ENCODE data around the gene SRGAP3.

SRGAP3 gene

DNA sequence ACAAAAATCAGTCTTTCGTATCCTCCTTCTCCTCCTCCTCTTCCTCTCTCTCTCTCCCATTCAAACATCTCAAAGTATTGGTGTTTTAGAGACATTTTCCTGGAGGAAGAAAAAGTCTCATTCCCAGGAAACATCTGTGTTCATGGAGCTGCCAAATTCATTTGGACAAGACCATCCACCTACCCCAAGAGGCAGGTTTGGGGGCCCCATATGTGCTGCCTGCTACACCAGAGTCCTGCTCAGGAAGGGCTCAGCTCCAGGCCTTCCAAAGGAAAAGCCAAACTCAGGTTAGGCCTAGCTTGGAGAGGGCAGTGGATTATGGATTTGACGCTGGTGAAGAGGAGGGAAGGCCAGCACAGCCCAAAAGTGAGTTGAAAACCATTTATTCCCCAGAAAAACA is 131.2 kb downstream of the SRGAP3 start:
- DNase-seq (ENCODE audit: low read depth in 2 of 2, low spot score in 1 of 2): no peak

DNA sequence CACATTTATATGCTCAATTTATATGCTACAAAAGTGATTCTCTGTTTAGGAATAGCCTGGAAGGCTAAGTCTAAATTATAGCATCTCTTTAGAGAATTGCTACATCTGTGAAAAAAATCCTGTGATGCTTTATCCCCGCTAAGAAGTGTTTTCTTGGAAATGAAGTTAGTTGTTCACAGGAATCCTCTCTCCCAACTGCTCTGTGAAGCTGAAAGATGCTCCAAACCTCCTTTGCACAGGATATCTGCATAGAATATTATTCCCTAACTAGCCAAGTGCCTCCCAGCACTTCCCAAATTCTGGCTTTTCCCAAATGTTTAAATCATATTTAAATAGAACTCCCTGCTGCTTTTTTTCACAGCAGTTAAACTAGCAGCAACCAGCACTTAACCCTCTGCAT is 132.2 kb downstream of the SRGAP3 start:
- no peak for DNase-seq (ENCODE audit: low read depth in 2 of 2, low spot score in 1 of 2)

DNA sequence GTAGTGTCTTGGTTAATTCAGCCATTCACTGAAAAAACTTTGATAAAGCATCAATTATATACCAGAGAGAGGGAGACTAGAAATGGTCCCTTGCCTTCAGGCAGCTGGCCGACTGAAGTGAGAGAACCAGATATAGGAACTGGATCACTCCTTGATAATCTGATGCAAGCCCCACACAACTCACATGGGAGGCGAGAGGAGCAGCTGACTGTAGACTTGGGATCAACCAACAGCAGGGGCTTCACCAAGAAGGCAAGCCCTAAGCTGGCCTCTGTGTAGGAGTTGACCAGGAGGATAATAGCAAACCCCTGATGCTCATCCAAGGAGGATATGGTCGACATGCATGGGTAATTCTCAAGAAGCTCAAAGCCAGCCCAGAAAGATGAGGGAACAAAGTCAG is 133.1 kb downstream of the SRGAP3 start:
- DNase-seq (ENCODE audit: low read depth in 2 of 2, low spot score in 1 of 2): no peak

DNA sequence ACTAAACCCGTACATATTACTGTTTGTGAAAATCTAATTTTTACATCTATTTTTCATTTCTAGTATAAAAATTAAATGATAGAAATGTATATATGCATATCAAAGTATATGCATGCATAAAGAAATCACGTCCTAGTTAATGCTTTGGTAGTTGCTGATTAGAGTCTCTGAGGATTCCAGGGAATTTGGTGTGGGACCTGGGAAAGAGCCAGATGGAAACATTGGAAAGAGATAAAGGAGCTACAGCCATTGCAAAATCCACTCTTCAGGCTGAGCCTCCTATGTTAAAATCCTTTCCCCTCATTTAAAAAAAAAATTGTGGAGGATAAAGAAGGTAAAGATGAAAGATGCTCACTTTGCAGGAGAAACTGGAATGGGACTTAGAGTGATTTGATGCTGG is 134.1 kb downstream of the SRGAP3 start:
- DNase-seq (ENCODE audit: low read depth in 2 of 2, low spot score in 1 of 2): no peak

DNA sequence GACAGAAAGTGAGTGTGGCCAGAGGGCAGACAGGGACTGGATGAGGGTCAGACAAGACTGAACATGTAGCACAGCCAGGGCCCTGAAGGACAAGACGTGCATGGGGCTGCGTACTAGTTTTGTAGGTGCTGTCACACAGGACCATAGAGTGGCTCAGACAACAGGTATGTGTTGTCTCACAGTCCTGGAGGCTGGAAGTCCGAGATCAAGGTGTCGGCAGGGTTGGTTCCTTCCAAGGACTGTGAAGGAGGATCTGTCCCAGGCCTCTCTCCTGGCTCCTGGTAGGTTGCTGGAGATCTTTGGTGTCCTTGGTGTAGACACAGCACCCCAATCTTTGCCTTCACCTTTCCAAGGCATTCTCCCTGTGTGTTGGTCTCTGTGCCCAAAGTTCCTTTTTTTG is 136.4 kb downstream of the SRGAP3 start:
- no peak for DNase-seq (ENCODE audit: low read depth in 2 of 2, low spot score in 1 of 2)

DNA sequence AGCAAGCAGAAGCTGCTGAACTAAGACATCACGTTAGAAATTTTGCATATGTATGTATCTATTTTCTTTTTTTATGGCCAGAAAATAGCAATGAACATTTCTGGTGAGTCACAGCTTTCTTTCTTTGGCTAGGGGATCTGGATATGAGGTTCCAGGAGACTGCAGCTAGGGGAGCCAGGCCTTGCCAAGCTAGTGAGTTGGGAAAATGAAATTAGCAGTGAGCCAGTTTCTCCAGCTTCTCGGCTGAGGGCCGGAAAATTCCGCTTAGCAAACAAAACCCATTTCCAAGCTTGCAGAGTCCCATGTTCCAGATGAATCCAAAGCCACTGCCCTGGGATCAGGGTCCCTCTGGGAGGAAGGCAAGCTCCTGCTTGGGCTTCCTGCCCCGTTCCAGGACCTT is 137.6 kb downstream of the SRGAP3 start:
- no peak for DNase-seq (ENCODE audit: low read depth in 2 of 2, low spot score in 1 of 2)

DNA sequence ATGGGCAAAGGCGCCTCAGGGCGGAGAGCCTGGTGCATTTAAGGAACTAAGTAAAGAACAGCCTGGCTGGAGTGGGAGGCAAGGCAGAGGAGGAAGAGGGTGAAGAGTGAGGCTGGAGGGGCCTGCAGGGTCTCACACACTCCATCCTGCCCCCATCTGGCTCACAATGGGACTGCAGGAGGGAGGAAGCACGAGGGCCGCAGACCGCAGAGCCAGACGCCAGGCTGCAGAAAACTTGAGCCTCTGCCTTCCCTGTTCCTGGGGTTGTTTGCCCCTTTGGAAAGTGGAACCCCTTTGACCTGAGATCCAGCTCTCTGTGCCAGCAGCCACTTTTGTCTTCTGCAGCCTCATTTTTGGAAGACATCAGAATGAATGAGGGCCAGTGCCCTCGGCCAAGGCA is 138.0 kb downstream of the SRGAP3 start:
- no peak for DNase-seq (ENCODE audit: low read depth in 2 of 2, low spot score in 1 of 2)

DNA sequence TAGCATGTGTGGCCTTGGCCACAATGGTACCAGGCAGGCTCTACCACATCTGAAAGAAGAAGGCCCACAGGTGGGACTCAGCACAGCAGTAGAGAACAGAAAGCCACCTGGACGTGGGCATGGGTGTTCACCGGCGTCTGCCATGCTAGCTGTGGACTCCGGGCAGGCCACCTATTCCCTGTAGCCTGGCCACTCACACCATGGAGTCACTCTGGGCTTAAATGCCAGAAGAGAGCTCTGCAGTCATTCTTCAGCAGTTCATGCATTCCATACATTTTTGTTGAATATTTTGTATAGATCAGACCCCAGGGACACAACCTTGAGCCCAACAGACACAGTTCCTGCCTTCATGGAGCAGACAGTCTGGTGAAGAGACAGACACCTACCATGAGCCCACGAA is 138.6 kb downstream of the SRGAP3 start:
- DNase-seq (ENCODE audit: low read depth in 2 of 2, low spot score in 1 of 2): no peak

DNA sequence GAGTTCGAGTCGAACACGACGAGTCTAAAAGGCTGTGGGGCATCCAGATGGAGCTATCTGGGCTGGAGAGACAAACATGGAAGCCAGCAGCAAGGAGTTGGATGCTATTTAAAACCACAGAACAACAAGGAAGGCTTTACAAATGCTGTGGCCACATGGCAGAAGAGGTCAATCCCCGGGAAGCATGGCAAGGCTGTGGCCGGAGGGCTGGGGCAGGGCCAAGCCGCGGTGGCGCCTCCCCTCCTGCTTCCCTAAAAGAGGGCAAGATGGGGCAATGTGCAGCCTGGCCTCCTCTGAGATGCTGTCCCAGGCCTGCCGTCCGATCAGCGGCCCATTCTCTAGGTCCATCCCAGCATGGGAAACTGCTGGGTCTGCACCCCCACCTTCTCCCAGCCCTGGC is 139.1 kb downstream of the SRGAP3 start:
- no peak for DNase-seq (ENCODE audit: low read depth in 2 of 2, low spot score in 1 of 2)

DNA sequence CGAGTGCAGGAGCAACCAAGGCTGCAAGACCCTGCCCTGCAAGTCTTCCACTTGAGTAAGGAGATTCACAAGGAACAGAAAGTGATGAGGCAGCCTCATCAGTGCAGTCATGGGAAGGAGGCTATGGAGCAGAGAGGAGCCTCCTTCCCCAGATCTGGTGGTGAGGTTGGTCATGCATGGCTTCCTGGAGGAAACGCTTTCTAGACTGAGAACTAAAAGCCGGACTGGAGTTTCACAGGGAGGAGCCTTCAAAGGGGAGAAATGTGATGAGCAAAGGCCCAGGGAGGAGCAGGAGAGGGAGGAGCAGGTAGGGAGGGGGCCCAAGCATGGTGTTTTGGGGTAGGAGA is 139.9 kb downstream of the SRGAP3 start:
- no peak for DNase-seq (ENCODE audit: low read depth in 2 of 2, low spot score in 1 of 2)

DNA sequence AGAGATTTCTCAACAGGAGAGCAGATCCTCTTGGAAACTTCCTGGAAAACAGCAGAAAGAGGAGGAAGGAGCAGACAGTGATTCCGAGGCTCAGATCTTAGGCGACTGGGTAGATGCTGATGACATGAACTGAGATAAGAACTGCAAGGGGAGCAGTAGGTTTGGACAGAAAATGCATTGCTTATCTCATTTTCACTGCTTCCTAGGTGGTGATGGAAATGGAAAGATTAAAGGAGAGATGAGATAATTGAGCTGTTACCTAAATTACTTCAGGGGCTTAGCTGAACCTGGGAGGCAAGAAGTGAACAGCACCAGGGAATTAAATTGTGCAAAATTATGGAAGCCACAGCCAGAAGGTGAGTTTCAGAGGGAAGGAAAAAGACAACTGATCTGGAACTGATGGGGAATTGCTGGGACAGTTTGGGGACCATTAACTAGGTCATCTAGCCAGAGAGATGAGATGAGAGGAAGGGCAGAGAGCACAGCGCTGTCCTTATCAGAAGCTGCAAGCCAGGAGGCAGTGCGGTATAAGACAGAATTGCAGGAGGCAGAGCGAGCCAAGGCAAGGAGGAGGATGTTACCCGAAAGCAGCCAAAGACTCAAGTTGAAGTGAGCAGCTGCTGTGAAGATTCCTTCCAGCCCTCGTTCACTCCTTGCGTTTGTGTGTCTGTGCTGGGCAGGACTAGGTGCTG is 140.4 kb downstream of the SRGAP3 start:
- DNase-seq (ENCODE audit: low read depth in 2 of 2, low spot score in 1 of 2): no peak

DNA sequence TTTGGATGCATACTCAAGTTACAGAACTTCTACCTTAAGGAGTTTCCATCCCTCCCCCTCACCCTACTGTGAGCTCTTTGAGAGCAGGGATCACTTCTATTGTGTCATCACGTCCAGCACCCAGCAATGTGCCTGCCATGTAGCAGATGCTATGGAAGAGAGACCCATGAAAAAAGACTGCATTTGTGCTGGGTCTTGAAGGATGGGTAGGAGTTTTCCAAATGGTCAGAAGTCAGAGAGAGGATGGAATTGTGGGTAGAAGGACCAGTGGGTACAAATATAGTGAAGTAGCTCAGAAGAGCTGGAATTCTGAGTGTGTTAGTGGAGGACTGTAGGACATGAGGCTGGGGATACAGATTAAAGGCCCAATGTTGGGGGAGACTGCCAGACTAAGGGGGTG is 141.7 kb downstream of the SRGAP3 start:
- DNase-seq (ENCODE audit: low read depth in 2 of 2, low spot score in 1 of 2): no peak

DNA sequence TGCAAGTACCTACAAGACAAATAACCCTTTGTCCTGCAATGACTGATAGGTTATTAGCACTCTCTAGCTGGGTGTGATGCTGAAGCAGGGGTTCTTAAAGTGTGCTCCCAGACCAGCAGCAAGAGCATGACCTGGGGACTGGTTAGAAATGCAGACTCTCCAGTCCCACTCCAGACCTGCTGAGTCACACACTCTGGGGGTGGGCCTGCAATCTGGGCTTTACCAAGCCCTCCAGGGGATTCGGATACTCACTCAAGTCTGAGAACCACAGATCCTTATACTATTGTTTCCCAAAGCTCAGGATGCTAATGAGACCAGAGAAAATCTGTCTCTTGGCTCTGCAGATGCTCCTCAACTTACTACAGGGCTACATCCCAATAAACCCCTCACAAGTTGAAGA is 144.0 kb downstream of the SRGAP3 start:
- no peak for DNase-seq (ENCODE audit: low read depth in 2 of 2, low spot score in 1 of 2)

DNA sequence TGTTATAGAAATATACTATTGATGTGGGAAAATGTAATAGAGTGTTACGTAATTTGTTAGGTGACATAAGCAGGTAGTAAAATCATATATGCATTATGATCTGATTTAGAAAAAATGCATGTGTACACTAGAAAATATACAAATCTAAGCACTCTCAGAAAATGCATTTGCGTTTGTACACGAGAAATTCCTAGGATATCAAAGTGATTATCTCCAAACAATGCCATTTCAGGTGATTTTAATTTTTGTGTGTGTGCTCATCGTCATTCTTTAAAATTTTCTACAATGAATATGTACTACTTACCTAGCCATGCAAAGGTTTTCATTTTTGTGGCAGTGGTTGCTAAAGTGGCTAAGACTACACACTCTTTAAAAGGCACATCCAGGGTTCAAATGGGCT is 145.3 kb downstream of the SRGAP3 start:
- no peak for DNase-seq (ENCODE audit: low read depth in 2 of 2, low spot score in 1 of 2)

DNA sequence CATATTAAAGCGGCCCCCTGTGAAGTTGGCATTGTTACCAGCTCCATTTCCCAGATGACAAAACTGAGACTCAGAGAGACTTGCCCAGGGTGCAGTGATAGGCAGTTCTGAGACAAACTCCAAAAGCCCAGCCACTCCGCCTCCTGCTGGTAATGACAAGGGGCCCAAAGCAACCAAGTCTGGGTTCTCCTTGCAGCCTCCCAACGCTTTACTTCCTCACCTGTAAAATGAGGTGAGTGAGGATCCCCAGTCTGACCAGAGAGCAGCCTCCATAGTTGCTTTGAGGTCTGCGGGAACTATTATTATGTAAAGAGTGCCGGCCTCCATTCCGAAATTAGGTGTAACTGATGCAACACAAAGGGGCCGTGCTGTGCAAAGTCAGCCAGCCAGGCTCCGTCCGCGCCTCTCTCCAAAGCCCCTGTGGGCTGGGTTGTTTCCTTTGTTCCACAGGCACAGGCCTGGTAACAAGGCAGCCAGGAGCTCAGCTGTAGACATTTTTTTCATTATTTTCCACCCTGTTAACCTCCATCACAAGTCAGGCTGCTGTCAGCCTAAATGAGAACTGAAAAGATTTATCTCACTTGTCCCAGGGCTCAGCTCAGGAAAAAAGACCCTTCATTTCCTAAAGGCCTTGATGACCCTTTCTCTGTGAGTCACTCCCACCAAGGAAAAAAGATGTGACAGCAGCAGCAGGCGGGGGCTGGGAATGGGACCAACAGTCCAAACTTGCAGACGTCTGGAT is 147.0 kb downstream of the SRGAP3 start:
- no peak for DNase-seq (ENCODE audit: low read depth in 2 of 2, low spot score in 1 of 2)

DNA sequence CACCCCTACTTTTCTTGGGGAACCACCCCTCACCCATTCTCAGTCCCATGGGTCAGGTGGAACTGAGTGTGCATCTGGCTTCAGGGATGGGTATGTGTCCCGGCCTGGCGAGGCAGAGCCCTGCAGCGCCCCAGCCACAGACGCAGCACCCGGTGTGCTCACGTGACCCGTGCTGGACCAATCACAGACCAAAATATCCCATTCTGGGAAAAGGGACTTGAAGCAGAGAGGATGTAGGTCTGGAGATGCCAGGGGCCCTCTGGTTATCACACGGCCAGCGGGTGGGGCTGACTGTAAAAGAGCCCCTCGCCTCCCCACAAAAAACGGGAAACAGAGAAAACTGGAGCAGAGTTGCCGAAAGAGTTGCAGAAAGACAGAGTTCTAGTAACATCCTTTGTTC is 148.2 kb downstream of the SRGAP3 start:
- no peak for DNase-seq (ENCODE audit: low read depth in 2 of 2, low spot score in 1 of 2)

DNA sequence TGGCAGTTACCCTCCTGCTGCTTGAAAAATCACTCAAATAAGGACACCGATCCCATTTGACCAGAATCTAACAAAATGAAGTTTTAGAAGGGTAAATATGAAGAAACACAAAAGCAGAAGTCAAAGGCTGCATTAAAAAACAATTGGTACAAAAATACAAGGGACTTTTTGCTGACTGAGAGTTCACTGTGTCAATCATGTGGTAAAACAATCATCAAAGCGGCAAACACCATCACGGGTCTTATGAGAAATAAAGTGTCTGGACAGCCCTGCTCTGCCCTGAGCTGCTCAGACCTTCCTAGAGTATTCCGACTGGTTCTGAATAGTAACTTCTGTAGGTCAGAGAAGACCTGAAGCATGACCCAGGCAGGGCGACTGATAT is 148.9 kb downstream of the SRGAP3 start:
- DNase-seq (ENCODE audit: low read depth in 2 of 2, low spot score in 1 of 2): no peak

DNA sequence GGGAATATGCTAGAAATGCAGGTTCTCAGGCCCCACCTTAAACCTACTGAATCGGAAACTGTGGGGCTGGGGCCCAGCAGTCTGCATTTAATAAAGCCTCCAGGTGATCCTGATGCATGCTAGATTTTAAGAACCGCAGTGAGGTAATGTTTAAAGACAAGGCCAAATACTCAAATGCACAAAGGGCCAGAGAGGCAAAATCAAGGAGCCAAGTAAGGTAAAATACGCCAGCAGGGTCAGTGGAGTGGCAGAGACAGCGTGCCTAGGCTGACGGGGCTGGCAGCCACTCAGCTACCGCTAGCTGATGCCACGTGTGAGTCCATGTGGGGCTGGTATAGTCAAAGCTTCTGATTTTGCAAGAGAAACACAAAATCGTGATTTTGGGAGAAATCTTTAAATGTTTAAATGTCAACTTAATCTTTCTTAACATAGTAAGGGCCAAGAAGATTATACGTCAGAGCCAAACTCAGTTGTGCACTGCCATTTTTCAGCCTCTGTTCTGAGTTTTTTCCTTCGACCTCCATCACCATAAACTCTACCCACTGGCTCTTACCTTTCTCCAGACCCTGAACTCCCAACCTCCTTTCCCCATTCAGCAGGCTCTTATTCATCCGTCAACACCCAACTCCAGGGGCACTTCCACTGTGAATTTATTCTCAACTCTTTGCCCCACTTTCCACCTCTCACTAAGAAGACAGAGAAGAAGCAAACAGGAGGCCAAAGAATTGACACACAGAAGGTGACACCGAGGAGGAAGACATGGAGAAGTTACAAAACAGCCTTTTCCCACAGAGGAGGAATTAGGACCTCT is 149.5 kb downstream of the SRGAP3 start:
- DNase-seq (ENCODE audit: low read depth in 2 of 2, low spot score in 1 of 2): no peak

DNA sequence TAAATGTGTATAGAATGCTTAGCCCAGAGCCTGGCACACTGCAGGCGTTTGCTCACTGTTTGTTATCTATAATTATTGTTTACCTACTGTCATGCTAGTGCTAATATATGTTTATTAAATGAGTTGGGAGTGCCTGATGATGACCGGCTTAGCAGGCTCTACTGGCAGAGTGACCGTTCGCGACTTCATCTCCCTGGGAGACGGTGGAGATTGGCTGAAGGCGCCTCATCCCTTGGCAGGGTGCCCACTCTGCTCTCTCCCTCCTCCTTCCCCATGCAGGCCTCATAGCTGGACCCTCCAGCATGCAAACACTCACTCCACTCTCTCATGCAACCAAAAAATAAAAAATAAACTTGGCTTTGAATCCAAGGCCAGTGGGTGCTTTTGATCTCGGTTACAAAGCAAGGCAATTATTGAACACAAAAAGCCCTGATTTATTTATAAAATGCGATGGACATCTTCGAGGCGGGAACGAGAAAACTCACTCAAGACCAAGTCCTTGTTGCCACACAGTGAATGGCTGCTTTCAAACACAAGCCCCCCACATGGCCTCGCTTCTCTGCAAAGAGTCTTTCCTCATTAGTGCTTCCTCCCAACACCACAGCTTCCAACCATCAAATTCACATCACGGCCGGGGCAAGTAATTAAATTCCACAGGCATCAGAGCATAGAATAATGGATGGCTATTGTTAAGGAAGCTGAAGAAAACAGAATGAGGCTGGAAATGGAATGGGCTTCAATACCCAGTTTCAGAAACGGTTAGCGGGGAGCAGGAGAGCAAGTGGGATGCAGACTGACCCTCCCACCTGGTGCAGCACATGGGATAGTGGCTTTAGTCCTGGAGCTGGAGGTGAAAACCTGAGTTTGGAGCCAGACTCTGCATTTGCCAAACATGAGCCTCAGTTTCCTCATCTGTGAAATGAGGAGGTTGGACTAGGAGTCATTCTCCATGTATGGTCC is 150.4 kb downstream of the SRGAP3 start:
- DNase-seq (ENCODE audit: low read depth in 2 of 2, low spot score in 1 of 2): no peak

DNA sequence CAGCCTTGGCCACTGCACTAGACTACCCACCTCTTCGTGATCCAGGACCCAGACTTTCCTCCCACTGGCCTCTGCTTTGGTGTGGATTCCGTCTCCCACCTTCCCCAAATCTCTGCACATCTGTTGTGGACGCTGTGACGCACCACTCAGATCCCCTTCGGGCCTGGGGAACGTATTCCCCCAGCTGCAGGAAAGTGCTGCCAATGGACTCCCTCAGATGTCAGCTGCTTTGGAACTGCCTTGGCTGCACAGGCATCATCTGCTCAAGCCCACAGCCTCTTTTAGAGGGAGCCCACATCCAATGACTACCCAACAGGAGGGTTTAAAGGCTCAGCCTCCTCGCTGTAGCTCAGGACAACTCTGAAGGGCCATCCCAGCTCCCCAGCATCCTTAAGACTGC is 152.0 kb downstream of the SRGAP3 start:
- no peak for DNase-seq (ENCODE audit: low read depth in 2 of 2, low spot score in 1 of 2)

Data from stimulated activated CD8-positive, alpha-beta memory T cell treated with anti-CD3 and anti-CD28 coated beads, Interleukin-4, amount 100 ng/mL, for 1 hour (primary cell).